ENCODE measurements around the gene CAMSAP1.

The CAMSAP1 gene

DNA sequence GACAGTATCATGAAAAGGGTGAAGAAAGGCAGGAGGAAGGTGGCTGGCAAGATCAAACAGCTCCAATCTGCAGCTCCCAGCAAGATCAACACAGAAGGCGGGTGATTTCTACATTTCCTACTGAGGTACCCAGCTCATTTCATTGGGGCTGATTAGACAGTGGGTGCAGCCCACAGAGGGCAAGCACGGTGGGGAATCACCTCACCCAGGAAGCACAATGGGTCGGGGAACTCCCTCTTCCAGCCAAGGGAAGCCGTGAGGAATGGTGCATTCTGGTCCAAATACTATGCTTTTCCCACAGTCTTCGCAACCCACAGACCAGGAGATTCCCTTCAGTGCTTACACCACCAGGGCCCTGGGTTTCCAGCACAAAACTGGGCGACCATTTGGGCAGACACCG, 66.8 kb downstream of the CAMSAP1 start:
- no peak overlapping the region for H3K27ac ChIP-seq
- no peak for TF ChIP-seq ZFX (IDR thresholded peaks at IDR 0.05)
- TF ChIP-seq, protein P1, sequence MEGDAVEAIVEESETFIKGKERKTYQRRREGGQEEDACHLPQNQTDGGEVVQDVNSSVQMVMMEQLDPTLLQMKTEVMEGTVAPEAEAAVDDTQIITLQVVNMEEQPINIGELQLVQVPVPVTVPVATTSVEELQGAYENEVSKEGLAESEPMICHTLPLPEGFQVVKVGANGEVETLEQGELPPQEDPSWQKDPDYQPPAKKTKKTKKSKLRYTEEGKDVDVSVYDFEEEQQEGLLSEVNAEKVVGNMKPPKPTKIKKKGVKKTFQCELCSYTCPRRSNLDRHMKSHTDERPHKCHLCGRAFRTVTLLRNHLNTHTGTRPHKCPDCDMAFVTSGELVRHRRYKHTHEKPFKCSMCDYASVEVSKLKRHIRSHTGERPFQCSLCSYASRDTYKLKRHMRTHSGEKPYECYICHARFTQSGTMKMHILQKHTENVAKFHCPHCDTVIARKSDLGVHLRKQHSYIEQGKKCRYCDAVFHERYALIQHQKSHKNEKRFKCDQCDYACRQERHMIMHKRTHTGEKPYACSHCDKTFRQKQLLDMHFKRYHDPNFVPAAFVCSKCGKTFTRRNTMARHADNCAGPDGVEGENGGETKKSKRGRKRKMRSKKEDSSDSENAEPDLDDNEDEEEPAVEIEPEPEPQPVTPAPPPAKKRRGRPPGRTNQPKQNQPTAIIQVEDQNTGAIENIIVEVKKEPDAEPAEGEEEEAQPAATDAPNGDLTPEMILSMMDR (conservative IDR thresholded peaks at IDR 0.05), result no peak

DNA sequence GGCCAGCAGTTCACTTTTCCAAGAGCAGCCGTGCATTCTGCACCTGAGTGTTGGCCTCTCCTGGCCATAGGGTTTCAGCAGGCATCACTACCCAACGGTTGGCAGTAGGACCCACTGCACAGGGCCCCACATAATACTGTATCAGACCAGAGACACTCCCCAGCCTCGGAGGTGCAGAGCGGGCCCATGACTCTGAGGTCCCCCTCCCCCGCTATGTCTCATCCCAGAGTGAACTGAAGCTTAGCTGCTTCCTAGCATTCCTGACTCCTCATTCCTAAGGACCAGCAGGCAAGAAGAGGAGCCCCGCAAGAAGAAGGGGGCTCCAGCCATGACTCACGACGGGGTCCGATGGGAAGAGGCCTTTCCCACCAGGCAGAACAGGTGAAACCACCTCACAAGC, 67.2 kb downstream of the CAMSAP1 start:
- TF ChIP-seq ZFX (IDR thresholded peaks at IDR 0.05), result no peak
- TF ChIP-seq, protein P1 (conservative IDR thresholded peaks at IDR 0.05), result no peak
- H3K27ac ChIP-seq, result no peak overlapping the region

DNA sequence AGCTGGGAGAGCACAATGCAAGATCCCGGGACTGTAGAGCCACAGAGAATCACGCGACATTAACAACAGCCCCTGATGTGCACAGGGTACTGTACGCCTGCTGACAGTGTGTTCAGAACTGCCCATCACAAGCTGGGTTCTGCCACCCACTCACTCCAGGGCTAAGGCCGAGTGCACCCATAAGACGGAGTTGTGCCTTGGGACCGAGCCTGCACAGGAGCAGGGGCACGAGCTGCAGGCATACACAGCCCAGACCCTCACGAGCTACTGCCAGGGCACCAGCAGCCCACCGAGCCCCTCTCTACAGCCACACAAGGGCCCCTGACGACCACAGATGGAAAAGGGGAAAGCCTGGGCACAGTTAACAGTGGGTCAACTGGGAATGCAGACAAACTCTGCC, 67.8 kb downstream of the CAMSAP1 start:
- H3K27ac ChIP-seq, result no peak overlapping the region
- TF ChIP-seq, protein P1 (conservative IDR thresholded peaks at IDR 0.05), result no peak
- TF ChIP-seq ZFX (IDR thresholded peaks at IDR 0.05), result no peak

DNA sequence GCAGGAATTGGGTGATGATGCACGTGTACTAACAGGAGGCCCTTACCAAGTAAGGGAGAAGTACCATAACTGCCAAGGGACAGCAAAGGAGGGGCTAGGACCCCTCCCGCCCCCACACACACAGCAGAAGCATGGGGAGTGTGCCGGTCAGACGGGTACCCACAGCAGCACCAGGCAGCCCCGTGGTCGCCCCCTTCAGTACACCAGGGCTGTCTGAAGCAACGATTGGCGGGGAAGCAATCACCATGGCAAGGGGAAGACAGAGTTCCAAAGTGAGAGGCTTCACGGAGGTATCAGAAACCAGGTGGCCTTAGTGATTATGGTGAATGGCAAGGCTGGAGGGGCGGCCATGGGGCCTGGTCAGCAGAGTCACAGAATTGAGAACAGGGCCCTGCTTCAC, 72.2 kb downstream of the CAMSAP1 start:
- TF ChIP-seq, protein P1 (conservative IDR thresholded peaks at IDR 0.05), result no peak
- TF ChIP-seq ZFX (IDR thresholded peaks at IDR 0.05), result no peak
- H3K27ac ChIP-seq, result no peak overlapping the region

DNA sequence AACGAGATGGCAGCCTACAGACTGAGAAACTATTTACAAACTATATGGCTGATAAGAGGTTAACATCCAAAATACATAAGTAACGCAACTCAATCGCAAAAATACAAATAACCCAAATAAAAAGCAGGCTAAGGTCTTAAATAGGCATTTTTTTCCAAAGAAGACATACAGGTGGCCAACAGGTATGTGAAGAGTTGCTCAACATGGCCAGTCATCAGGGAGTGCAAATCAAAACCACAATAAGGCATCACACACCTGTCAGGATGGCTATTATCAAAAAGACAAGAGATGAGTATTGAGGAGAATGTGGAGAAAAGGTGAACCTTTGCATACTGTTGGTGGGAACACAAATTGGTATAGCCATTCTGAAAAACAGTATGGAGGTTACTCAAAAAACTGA, 73.5 kb downstream of the CAMSAP1 start:
- TF ChIP-seq, protein P1 (conservative IDR thresholded peaks at IDR 0.05), result no peak
- no peak overlapping the region for H3K27ac ChIP-seq

DNA sequence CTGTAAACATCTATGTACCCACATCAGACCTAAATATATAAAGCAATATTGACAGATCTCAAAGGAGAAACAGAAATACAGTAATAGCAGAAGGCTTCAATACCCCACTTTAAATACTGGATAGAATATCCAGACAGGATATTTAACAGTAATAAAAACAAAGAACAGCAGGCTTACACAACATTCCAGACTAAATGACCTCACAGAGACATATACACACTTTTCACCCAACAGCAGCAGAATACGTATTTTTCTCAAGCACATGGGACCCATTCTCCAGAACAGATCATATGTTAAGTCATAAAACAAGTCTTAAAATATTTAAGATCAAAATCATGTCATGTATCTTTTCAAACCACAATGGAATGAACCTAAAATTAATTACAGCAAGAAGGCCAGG, 76.8 kb downstream of the CAMSAP1 start:
- TF ChIP-seq, protein P1 (conservative IDR thresholded peaks at IDR 0.05), result no peak
- TF ChIP-seq ZFX (IDR thresholded peaks at IDR 0.05), result no peak
- H3K27ac ChIP-seq, result no peak overlapping the region

DNA sequence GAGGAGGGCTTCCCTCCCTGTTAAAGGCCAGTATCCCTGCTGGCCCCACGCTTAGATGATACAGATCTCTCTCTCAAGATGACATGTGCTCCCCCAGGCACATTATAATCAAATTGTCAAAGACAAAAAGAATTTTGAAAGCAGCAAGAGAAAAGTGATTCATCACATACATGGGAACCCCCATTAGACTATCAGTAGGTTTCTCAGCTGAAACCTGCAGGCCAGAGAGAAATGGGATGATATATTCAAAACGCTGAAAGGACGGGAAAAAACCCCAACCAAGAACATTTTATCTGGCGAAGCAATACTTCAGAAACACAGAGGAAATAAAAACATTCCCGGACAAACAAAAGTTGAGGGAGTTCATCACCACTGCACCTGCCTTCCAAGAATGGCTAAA, 78.7 kb downstream of the CAMSAP1 start:
- TF ChIP-seq, protein P1 (conservative IDR thresholded peaks at IDR 0.05), result no peak
- TF ChIP-seq ZFX (IDR thresholded peaks at IDR 0.05), result no peak
- H3K27ac ChIP-seq, result no peak overlapping the region

Measured in C4-2B (cell line).